WTC11 (cell line): ENCODE results near the gene CTDNEP1.

Source experiments
- CTCF ChIP-seq: fragments of 200-600 bp; IDR thresholded peaks from 2 replicates; pipeline ENCODE4 v1.8.0; 2022; ENCODE audit warnings: antibody characterized with exemption
- FOXJ3 ChIP-seq: sonication (generic); formaldehyde crosslinking; IDR thresholded peaks from 2 replicates; pipeline ENCODE4 v1.9.0; 2021; ENCODE audit warnings: missing genetic modification reagents, mild to moderate bottlenecking, borderline replicate concordance
- NFYB ChIP-seq: sonication (generic); formaldehyde crosslinking; conservative IDR thresholded peaks from 2 replicates; pipeline ENCODE4 v1.8.0; 2022; ENCODE audit warnings: low read depth, missing genetic modification reagents
- SMAD4 ChIP-seq: sonication (generic); formaldehyde crosslinking; IDR thresholded peaks from 2 replicates; pipeline ENCODE4 v1.8.0; 2022; ENCODE audit warnings: mild to moderate bottlenecking, missing genetic modification reagents

- TF ChIP-seq CTCF, result no peak
- no peak for TF ChIP-seq NFYB (CRISPR knock-in tag)
- no peak for TF ChIP-seq FOXJ3 (CRISPR knock-in tag)
- TF ChIP-seq SMAD4, result no peak
These were observed 32.1 kb upstream of the CTDNEP1 start for GRCh38 chr17:7283471-7284216.
